Measurements from ENCODE around the gene CFLAR. TPM values are rescaled to one million over a fixed set of nuclear protein-coding genes. Genes with fewer than 3 reads are reported as not detected.

CFLAR gene
- total and polyA plus RNA-seq, 2 experiments from 2014 or later = 5.1 to 13.5 TPM

DNA sequence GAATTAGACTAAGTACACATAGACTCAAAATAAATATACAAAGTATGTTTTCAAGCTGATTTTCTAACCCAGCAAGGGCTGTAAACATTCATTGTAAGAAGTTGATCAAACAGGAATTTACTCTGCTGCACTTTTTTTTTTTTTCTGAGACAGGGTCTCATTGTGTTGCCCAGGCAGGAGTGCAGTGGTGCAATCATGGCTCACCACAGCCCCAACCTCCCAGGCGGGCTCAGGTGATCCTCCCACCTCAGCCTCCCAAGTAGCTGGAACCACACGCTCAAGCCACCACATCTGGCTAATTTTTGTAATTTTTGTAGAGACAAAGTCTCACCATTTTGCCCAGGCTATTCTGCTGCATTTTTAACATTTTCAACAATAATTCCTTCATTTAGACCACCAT is 8.3 kb upstream of the CFLAR start:
- Histone ChIP-seq H3K4me1 (ENCODE audit: low read depth) (no peaks in the 10 kb centered on the region), H3K27ac (no peak overlapping the region), H3K4me3 (no peak overlapping the region), H3K27me3 (no peaks in the 10 kb centered on the region), H3K9me3 (ENCODE audit: low read depth) (no peaks in the 10 kb centered on the region), H3K36me3 (no peaks in the 10 kb centered on the region)
- no peak for DNase-seq (ENCODE audit: low read depth in 1 of 2, low spot score in 1 of 2)
- TF ChIP-seq CTCF (IDR thresholded peaks at IDR 0.05; ENCODE audit: low read depth, low read length) = no peak

DNA sequence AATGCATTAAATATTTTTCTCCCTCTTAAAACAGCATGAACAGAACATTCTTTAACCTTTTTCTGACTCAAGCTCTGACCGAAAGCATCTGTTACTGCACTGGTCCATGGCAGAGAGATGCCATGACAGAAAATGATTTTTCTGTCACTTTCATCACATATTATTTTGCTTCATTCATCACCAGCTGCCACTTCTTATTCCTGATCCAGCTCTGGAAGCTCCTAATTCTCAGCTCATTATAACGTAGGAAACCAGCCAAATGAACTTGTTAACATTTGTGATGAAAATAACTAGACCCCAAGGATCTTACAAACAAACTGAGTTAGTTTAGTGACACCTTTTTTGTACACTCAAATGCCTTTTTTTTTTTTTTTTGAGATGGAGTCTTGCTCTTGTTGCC is 7.6 kb upstream of the CFLAR start:
- no peak for DNase-seq (ENCODE audit: low read depth in 1 of 2, low spot score in 1 of 2)
- Histone ChIP-seq H3K4me1 (ENCODE audit: low read depth) (no peaks in the 10 kb centered on the region), H3K4me3 (no peak overlapping the region), H3K9me3 (ENCODE audit: low read depth) (no peaks in the 10 kb centered on the region), H3K36me3 (no peaks in the 10 kb centered on the region), H3K27me3 (no peaks in the 10 kb centered on the region), H3K27ac (no peak overlapping the region)
- TF ChIP-seq CTCF (IDR thresholded peaks at IDR 0.05; ENCODE audit: low read depth, low read length) = no peak

DNA sequence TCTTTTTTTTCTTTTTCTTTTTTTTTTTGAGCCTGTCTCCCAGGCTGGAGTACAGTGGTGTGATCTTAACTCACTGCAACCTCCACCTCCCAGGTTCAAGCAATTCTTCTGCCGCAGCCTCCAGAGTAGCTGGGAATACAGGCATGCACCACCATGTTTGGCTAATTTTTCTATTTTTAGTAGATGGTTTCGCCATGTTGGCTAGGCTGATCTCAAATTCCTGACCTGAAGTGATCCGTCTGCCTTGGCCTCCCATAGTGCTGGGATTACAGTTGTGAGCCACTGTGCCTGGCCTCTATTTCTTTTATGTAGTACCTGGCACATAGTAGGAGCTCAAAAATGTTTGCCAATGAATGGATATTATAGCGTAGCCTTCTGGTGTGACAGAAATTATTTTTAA is 6.8 kb upstream of the CFLAR start:
- no peak overlapping the region for H3K27ac ChIP-seq
- DNase-seq (ENCODE audit: low read depth in 1 of 2, low spot score in 1 of 2) = no peak
- H3K36me3 ChIP-seq = no peaks in the 10 kb centered on the region
- no peaks in the 10 kb centered on the region for H3K4me1 ChIP-seq (ENCODE audit: low read depth)
- H3K27me3 ChIP-seq = no peaks in the 10 kb centered on the region
- H3K4me3 ChIP-seq = no peak overlapping the region
- H3K9me3 ChIP-seq (ENCODE audit: low read depth) = no peaks in the 10 kb centered on the region
- TF ChIP-seq CTCF (IDR thresholded peaks at IDR 0.05; ENCODE audit: low read depth, low read length) = no peak

- Histone ChIP-seq H3K27me3 (no peaks in the 10 kb centered on the region), H3K27ac (no peak overlapping the region), H3K4me1 (ENCODE audit: low read depth) (no peaks in the 10 kb centered on the region), H3K9me3 (ENCODE audit: low read depth) (no peaks in the 10 kb centered on the region), H3K36me3 (no peaks in the 10 kb centered on the region), H3K4me3 (no peak overlapping the region)
- no peak for TF ChIP-seq CTCF (IDR thresholded peaks at IDR 0.05; ENCODE audit: low read depth, low read length)
- no peak for DNase-seq (ENCODE audit: low read depth in 1 of 2, low spot score in 1 of 2)
These were observed 5.3 kb upstream of the CFLAR start for GRCh38 chr2:201110615-201111014.

GRCh38 chr2:201111096-201111495 is 4.9 kb upstream of the CFLAR start:
- H3K27ac ChIP-seq = no peak overlapping the region
- no peaks in the 10 kb centered on the region for H3K4me1 ChIP-seq (ENCODE audit: low read depth)
- H3K36me3 ChIP-seq = no peaks in the 10 kb centered on the region
- H3K27me3 ChIP-seq = no peaks in the 10 kb centered on the region
- no peaks in the 10 kb centered on the region for H3K9me3 ChIP-seq (ENCODE audit: low read depth)
- TF ChIP-seq CTCF (IDR thresholded peaks at IDR 0.05; ENCODE audit: low read depth, low read length) = no peak
- no peak for DNase-seq (ENCODE audit: low read depth in 1 of 2, low spot score in 1 of 2)
- no peak overlapping the region for H3K4me3 ChIP-seq

DNA sequence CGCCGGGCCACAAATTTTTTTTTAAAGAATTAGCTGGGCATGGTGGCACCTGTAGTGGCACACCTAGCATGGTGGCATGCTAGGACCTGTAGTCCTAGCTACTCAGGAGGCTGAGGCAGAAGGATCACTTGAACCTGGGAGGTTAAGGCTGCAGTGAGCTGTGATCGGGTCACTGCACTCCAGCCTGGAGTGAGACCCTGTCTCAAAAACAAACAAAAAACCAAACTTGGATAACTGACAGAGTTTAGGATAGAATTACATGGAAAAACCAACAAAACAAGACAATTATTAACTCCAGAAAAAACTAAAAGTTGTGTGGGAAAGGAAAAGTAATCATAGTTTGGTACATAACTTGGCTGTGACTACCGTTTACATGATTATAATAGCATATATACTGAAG is 1.6 kb upstream of the CFLAR start:
- H3K9me3 ChIP-seq (ENCODE audit: low read depth) = no peaks in the 10 kb centered on the region
- no peak for DNase-seq (ENCODE audit: low read depth in 1 of 2, low spot score in 1 of 2)
- no peaks in the 10 kb centered on the region for H3K27me3 ChIP-seq
- H3K4me3 ChIP-seq = no peak overlapping the region
- no peak for TF ChIP-seq CTCF (IDR thresholded peaks at IDR 0.05; ENCODE audit: low read depth, low read length)
- H3K27ac ChIP-seq = no peak overlapping the region
- no peaks in the 10 kb centered on the region for H3K36me3 ChIP-seq
- H3K4me1 ChIP-seq (ENCODE audit: low read depth) = no peaks in the 10 kb centered on the region
